ENCODE measurements around the gene HPS4.
"Not testable (repeated sequence)": the region's sequence is repeated elsewhere in the genome, so short reads cannot be mapped to it uniquely, and the experiment has no call there.

Gene HPS4

DNA sequence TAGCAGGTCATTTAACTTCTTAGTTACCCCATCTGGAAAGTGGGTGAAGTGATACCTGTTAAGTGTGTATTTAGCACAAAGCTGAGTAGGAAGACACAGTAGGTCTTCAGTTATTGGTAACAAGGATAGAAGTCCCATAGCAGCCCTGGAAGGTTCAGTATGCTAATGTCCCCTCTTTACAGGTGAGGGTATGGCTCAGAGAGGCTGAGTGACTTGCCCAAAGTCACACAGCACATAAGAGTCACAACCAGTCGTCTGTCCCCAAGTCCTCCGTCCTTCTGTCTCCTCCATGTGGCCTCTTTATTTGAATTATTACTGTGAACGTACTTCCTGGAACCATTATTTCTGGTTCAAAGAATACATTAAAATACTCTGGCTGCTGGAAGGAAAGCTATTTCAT, 44.0 kb downstream of the HPS4 start:
- DNase-seq, result no peak

GRCh38 chr22:26438776-26439175, 44.8 kb downstream of the HPS4 start:
- DNase-seq, result not testable (repeated sequence)

GRCh38 chr22:26437694-26438392, 45.7 kb downstream of the HPS4 start:
- DNase-seq, result no peak

- DNase-seq, result no peak
Observed at GRCh38 chr22:26436903-26437515, 46.6 kb downstream of the HPS4 start.

DNA sequence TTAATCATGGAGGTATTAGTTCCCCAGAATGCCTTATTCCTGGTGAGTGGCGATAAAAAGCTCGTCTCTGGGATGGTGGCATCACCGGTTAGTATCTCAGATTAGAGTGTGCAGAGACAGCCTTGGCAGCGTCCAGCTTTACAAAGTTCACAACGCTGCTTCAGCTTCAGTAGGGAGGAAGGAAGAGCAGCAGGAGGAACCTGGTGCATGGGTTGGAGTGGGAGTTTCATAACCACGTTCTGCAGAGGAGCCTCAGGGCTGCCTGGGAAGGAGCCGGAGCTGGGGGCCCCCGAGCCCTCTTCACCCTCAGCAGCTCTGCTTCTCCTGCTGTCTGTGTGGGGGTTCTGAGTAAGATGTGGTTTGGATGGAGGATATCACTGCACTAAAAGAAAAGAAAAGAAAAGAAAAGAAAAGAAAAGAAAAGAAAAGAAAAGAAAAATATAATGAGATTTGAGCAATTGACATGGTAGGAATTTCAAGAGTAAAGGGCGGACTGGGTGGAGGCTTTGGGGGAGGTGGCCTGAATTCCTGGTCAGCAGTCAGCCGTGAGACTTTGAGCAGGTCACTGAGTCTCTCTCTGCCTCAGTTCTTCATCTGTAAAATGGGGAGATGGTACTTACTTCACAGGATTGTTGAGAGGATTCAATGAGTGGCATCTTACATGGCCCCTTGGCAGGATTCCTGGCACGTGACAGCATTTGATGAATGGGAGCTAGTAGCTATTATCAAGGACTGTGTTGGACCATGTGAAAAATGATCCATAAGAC, 48.1 kb downstream of the HPS4 start:
- no peak for DNase-seq

DNA sequence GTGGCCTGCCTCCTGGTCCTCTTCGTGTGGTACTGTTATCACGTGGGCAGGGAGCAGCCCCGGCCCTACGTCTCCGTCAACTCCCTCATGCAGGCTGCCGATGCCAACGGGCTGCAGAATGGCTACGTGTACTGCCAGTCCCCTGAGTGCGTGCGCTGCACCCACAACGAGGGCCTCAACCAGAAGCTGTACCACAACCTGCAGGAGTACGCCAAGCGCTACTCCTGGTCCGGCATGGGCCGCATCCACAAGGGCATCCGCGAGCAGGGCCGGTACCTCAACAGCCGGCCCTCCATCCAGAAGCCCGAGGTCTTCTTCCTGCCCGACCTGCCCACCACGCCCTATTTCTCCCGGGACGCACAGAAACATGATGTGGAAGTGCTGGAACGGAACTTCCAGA, 49.8 kb downstream of the HPS4 start:
- DNase-seq, result no peak

- peak in 1 of 5 donors; percentile 61 for DNase-seq
Observed at GRCh38 chr22:26432619-26433311, 50.8 kb downstream of the HPS4 start.

- DNase-seq, result peak in 1 of 5 donors; percentile 71
Observed at GRCh38 chr22:26431261-26431995, 52.2 kb downstream of the HPS4 start.

- DNase-seq, result peak in 1 of 5 donors; percentile 37
Observed at GRCh38 chr22:26430600-26430999, 53.0 kb downstream of the HPS4 start.

DNA sequence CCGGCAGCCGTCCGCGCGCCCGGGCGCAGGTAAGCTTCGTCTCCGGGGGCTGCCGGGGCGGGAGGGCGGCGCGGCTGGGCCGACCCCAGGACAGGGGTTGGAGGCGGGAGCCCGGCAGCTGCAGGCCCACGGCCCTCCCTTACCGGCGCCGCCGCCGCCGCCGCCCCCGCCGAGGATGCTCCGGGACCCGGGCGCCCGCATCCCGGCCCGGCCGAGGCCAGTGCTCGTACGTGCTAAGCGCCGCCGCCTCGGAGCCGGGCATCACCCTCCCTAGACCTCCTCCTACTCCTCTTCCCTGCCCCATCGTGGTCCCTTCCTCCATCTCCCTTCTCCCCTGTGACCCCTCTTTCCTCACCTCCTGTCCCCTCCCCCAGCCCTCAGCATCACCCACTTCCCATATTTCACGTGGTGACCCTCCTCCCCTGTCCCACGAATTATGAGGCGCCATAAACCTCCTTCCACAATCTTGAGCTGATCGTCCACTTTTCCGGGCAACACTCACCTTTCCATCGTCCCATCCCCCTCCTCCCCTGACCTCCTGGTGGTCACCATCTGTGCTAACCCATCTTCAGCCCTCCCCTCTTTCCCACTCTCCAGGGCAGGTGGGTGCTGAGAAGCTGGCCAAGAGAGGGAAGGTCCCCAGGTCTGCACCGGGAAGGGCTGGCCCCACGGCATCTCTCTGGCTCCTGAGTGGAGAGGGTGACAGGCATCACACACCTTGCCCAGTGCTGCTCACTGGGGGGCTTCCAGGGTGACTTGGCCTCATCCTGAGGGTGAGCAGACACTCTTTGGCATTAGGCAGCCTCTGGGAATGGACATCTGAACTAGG, 53.9 kb downstream of the HPS4 start:
- peak in 1 of 5 donors; percentile 15 for DNase-seq

- peak; percentile 68 to 87 (median 71) for DNase-seq
Observed at GRCh38 chr22:26428515-26429457, 54.8 kb downstream of the HPS4 start, which contains the start of gene ASPHD2. Gene ASPHD2, plus strand, starts transcription at chr22:26429260. Its CDS starts 4,356 bp downstream, at chr22:26433616.

- DNase-seq, result no peak
Observed at GRCh38 chr22:26426924-26427323, 56.7 kb downstream of the HPS4 start.

- DNase-seq, result no peak
Observed at GRCh38 chr22:26418620-26419019, 65.0 kb downstream of the HPS4 start.

- no peak for DNase-seq
Observed at GRCh38 chr22:26417406-26417805, 66.2 kb downstream of the HPS4 start.

DNA sequence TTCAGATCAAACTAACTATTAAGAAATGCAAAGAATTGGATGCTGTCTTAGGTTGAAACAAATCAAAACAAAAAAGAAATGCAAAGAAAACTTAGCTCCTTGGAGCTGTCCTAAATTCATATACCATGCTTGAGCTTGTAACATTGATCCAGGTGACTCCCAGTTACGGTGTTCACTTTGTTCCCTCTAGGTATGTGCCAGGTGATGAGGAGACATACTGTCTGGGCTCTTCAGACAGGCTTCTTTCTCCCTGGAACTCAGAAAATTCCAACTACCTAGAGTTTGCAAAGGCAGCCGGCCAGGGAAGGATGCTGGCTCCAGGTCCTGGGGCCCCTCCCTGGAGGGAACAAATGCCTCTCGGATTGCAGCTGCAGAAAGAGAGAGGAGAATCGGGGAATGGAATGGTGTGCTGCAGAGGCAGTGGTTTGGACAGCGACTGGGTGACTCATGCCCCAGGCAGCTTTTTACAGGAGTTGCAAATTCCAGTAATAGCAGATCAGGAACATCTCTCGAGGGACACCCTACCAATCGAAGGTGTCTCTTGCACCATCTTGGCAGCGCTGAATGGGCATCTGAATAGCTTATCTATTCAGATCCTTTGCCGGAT, 66.8 kb downstream of the HPS4 start:
- DNase-seq, result no peak

DNA sequence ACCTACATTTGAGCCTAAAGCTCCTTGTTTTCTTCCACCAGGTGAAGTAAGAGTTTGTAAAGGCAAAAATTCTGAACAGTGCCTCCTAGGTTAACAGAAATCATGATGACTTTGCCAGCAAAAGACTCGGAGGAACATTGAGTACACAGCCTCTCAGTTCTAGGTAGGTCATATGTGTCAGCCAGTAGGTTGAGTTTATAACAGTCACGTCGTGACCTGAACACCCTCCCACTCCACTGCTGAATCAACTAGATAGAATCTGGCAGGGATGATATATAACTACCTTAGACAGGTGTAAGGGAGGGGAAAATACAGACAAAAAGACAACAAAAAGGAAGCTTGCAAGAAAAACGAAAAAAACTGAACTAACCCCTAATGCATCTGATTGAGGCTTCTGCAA, 67.3 kb downstream of the HPS4 start:
- no peak for DNase-seq

GRCh38 chr22:26414347-26414746, 69.2 kb downstream of the HPS4 start:
- no peak for DNase-seq

DNA sequence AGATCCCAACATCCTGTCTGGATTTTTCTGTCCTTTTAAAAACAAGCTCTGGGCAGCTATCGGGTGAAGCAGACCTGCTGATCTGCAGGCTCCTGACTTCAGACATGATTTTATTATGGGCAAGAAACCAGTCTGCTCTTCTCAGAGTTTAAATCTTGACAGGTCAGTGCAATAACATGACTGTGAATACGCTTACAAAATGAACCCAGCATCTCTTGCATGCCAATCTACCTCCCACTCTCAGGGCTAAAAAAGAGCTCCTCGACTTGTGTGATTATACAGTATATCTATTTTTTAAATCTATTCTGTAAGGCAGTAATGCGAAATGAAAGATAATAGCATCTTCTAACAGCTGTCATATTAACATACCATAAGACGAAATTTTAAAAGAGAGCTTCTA, 73.2 kb downstream of the HPS4 start:
- DNase-seq, result no peak

- no peak for DNase-seq
Observed at GRCh38 chr22:26409719-26410335, 73.8 kb downstream of the HPS4 start.
